PC-3 (cell line): ENCODE data around the gene SFT2D3.

Experiments used
- EZH2 ChIP-seq: fragments of 300-600 bp; sonication (generic); IDR thresholded peaks from one replicate; pipeline ENCODE4 v1.6.1; 2017; ENCODE audit warnings: antibody characterized with exemption, mild to moderate bottlenecking, low read length; ENCODE audit not compliant: unreplicated experiment
- EZH2phosphoT487 ChIP-seq: fragments of 300-600 bp; sonication (generic); IDR thresholded peaks from 2 replicates; pipeline ENCODE4 v1.6.1; 2018; ENCODE audit warnings: mild to moderate bottlenecking, antibody characterized with exemption, low read length, borderline replicate concordance
- TF ChIP-seq, protein P1 (sequence below): fragments of 300-600 bp; sonication (generic); conservative IDR thresholded peaks from 2 replicates; pipeline ENCODE4 v1.5.1; 2017; ENCODE audit warnings: antibody characterized with exemption, low read depth, mild to moderate bottlenecking, low read length

DNA sequence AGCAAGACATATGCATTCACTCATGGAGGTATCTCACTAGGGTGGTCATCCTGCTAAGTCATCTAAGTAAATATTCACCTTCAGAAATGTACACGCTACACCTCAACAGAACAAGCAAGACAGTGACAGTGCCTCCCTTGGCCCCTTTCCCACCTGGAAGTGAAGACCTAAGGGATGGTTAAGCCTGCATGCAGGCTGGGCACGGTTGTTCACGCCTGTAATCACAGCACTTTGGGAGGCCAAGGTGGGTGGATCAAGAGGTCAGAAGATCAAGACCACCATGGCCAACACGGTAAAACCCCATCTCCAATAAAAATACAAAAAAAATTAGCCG lies 30.4 kb upstream of the SFT2D3 start:
- TF ChIP-seq, protein P1, sequence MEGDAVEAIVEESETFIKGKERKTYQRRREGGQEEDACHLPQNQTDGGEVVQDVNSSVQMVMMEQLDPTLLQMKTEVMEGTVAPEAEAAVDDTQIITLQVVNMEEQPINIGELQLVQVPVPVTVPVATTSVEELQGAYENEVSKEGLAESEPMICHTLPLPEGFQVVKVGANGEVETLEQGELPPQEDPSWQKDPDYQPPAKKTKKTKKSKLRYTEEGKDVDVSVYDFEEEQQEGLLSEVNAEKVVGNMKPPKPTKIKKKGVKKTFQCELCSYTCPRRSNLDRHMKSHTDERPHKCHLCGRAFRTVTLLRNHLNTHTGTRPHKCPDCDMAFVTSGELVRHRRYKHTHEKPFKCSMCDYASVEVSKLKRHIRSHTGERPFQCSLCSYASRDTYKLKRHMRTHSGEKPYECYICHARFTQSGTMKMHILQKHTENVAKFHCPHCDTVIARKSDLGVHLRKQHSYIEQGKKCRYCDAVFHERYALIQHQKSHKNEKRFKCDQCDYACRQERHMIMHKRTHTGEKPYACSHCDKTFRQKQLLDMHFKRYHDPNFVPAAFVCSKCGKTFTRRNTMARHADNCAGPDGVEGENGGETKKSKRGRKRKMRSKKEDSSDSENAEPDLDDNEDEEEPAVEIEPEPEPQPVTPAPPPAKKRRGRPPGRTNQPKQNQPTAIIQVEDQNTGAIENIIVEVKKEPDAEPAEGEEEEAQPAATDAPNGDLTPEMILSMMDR: no peak
- no peak for TF ChIP-seq EZH2phosphoT487
- no peak for TF ChIP-seq EZH2
